H1 (cell line): Measurements from ENCODE around the gene ZMIZ1. TPM values are rescaled to one million over a fixed set of nuclear protein-coding genes. Genes with fewer than 3 reads are reported as not detected.

Experiments used
- CTCF ChIA-PET: fragments of 300-600 bp; sonication (Branson Sonifier 250); formaldehyde crosslinking; loops from one replicate; lab custom pipeline; 2021; ENCODE audit not compliant: partially characterized antibody; lab: Charles Lee
- POLR2A ChIA-PET: fragments of 300-600 bp; sonication (Branson Sonifier 250); formaldehyde crosslinking; loops from one replicate; lab custom pipeline; 2021; ENCODE audit warnings: inconsistent platforms; ENCODE audit not compliant: partially characterized antibody; lab: Charles Lee
- DNase-seq, 2 experiments: peaks; one replicate each; pipeline versions ENCODE4 v3.0.0 to v3.0.0-alpha.2; 2010 to 2022; ENCODE audit warnings: low spot score in 2 of 2, low read depth in 1 of 2, mixed read lengths in 1 of 2
- FAIRE-seq: peaks from 2 replicates; lab custom pipeline; 2011; peaks lifted over from hg19 to GRCh38; lab: Jason Lieb, UNC
- H2AFZ ChIP-seq: 2 replicates; pipeline ENCODE4 v1.8.1; 2012; ENCODE audit warnings: low read length, inconsistent platforms
- H2AK5ac ChIP-seq: 2 replicates; pipeline ENCODE4 v1.6.1; 2013; ENCODE audit warnings: low read depth, low read length
- H2BK120ac ChIP-seq: replicated peaks from 2 replicates; pipeline ENCODE3; 2013; ENCODE audit warnings: low read depth, low read length, inconsistent platforms
- H2BK12ac ChIP-seq: 2 replicates; pipeline ENCODE4 v1.6.1; 2013; ENCODE audit warnings: low read depth, low read length
- H2BK15ac ChIP-seq: 2 replicates; pipeline ENCODE4 v1.6.1; 2013; ENCODE audit warnings: low read length
- H2BK20ac ChIP-seq: 2 replicates; pipeline ENCODE4 v1.6.1; 2013; ENCODE audit warnings: low read length
- H2BK5ac ChIP-seq: 2 replicates; pipeline ENCODE4 v1.6.1; 2013; ENCODE audit warnings: low read depth, low read length
- H3K14ac ChIP-seq: 2 replicates; pipeline ENCODE4 v1.6.1; 2013; ENCODE audit warnings: inconsistent platforms; ENCODE audit not compliant: insufficient read length
- H3K18ac ChIP-seq: 2 replicates; pipeline ENCODE4 v1.6.1; 2013; ENCODE audit warnings: low read length; ENCODE audit errors: extremely low read depth
- H3K23ac ChIP-seq: 2 replicates; pipeline ENCODE4 v1.6.1; 2013; ENCODE audit warnings: inconsistent platforms; ENCODE audit not compliant: insufficient read length
- H3K23me2 ChIP-seq: 2 replicates; pipeline ENCODE4 v1.6.1; 2013; ENCODE audit warnings: low read depth, low read length
- H3K27ac ChIP-seq: 2 replicates; pipeline ENCODE4 v1.6.1; 2011; ENCODE audit warnings: low read depth, low read length, inconsistent platforms
- H3K27me3 ChIP-seq, 4 experiments: replicated peaks in 1 of 4; 1 replicate in 1 of 4; 2 replicates in 3 of 4; pipeline versions ENCODE4 v1.6.1 to v1.8.1; 2011 to 2013; ENCODE audit warnings: low read length in 3 of 4, mild to moderate bottlenecking in 3 of 4, inconsistent platforms in 2 of 4, mixed read lengths in 2 of 4, moderate library complexity in 1 of 4; ENCODE audit not compliant: control insufficient read depth in 3 of 4, insufficient read depth in 3 of 4; ENCODE audit errors: extremely low read depth in 1 of 4
- H3K36me3 ChIP-seq, 4 experiments: 2 replicates each; pipeline versions ENCODE4 v1.6.1 to v1.8.1; 2011 to 2013; ENCODE audit warnings: mild to moderate bottlenecking in 4 of 4, low read length in 3 of 4, moderate library complexity in 2 of 4, control low read depth in 1 of 4, inconsistent platforms in 1 of 4; ENCODE audit not compliant: insufficient read depth in 4 of 4, control insufficient read depth in 2 of 4
- H3K4ac ChIP-seq: replicated peaks from 2 replicates; pipeline ENCODE3; 2013; ENCODE audit warnings: low read length, low read depth, mixed read lengths, inconsistent platforms; ENCODE audit not compliant: insufficient read length
- H3K4me1 ChIP-seq, 4 experiments: replicated peaks in 1 of 4; 1 replicate in 1 of 4; 2 replicates in 3 of 4; pipeline versions ENCODE4 v1.6.1 to v1.8.1; 2011 to 2013; ENCODE audit warnings: low read length in 3 of 4, inconsistent platforms in 2 of 4, mixed read lengths in 1 of 4; ENCODE audit not compliant: insufficient read depth in 4 of 4, control insufficient read depth in 3 of 4
- H3K4me2 ChIP-seq, 2 experiments: 2 replicates each; pipeline versions ENCODE4 v1.6.1 to v1.8.1; 2011 to 2013; ENCODE audit warnings: low read depth in 2 of 2, low read length in 2 of 2, control low read depth in 1 of 2, inconsistent platforms in 1 of 2, mild to moderate bottlenecking in 1 of 2; ENCODE audit not compliant: insufficient read depth in 1 of 2
- H3K4me3 ChIP-seq, 4 experiments: fragments of 200-600, 300-600 bp in 1 of 4; sonication (generic), shearing (Covaris generic), sonication (Bioruptor Twin) in 1 of 4; 2 replicates each; pipeline versions ENCODE4 v1.5.1 to v1.8.1; 2011 to 2016; ENCODE audit warnings: low read length in 4 of 4, low read depth in 3 of 4, control low read depth in 2 of 4, inconsistent platforms in 2 of 4, mild to moderate bottlenecking in 2 of 4, mixed read lengths in 1 of 4, moderate library complexity in 1 of 4; ENCODE audit not compliant: insufficient read depth in 2 of 4; ENCODE audit errors: extremely low read depth in 1 of 4
- H3K56ac ChIP-seq: replicated peaks from 2 replicates; pipeline ENCODE3; 2013; ENCODE audit warnings: low read depth, mild to moderate bottlenecking, mixed read lengths, low read length, inconsistent platforms; ENCODE audit not compliant: insufficient read length
- H3K79me1 ChIP-seq: 2 replicates; pipeline ENCODE4 v1.6.1; 2013; ENCODE audit warnings: low read depth, low read length, control low read depth
- H3K79me2 ChIP-seq, 2 experiments: 2 replicates each; pipeline versions ENCODE4 v1.6.1 to v1.8.1; 2012 to 2013; ENCODE audit warnings: low read length in 2 of 2, mild to moderate bottlenecking in 2 of 2, inconsistent platforms in 1 of 2; ENCODE audit not compliant: insufficient read depth in 2 of 2, control insufficient read depth in 1 of 2
- H3K9ac ChIP-seq, 4 experiments: replicated peaks in 1 of 4; 1 replicate in 1 of 4; 2 replicates in 3 of 4; pipeline versions ENCODE4 v1.6.1 to v1.8.1; 2011 to 2013; ENCODE audit warnings: low read depth in 3 of 4, low read length in 3 of 4, control low read depth in 2 of 4, mild to moderate bottlenecking in 2 of 4, moderate library complexity in 2 of 4, inconsistent platforms in 1 of 4; ENCODE audit errors: extremely low read depth in 1 of 4
- H3K9me3 ChIP-seq, 2 experiments: 2 replicates each; pipeline versions ENCODE4 v1.6.1 to v1.8.1; 2012 to 2013; ENCODE audit warnings: mild to moderate bottlenecking in 2 of 2, moderate library complexity in 2 of 2, control low read depth in 1 of 2, inconsistent platforms in 1 of 2, low read depth in 1 of 2, low read length in 1 of 2, mixed read lengths in 1 of 2; ENCODE audit not compliant: insufficient read depth in 2 of 2
- H4K20me1 ChIP-seq, 2 experiments: replicated peaks in 1 of 2; 2 replicates each; pipeline versions ENCODE3 to v1.8.1; 2011 to 2013; ENCODE audit warnings: inconsistent platforms in 2 of 2, low read length in 2 of 2, mild to moderate bottlenecking in 1 of 2; ENCODE audit not compliant: insufficient read depth in 2 of 2, control insufficient read depth in 1 of 2
- H4K5ac ChIP-seq: 2 replicates; pipeline ENCODE4 v1.6.1; 2013; ENCODE audit warnings: low read length, low read depth, mixed read lengths, inconsistent platforms; ENCODE audit not compliant: insufficient read length
- H4K8ac ChIP-seq: 2 replicates; pipeline ENCODE4 v1.8.0; 2013; ENCODE audit warnings: mild to moderate bottlenecking, moderate library complexity, low read length, inconsistent platforms; ENCODE audit not compliant: insufficient read depth; ENCODE audit errors: extremely low read depth
- H4K91ac ChIP-seq: replicated peaks from 2 replicates; pipeline ENCODE3; 2013; ENCODE audit warnings: low read length, mixed read lengths, inconsistent platforms; ENCODE audit not compliant: insufficient read length
- ASH2L ChIP-seq: fragments of 200-600, 300-600 bp; sonication (generic); IDR thresholded peaks from one replicate; pipeline ENCODE4 v1.7.1; 2017; ENCODE audit warnings: low read length
- BACH1 ChIP-seq: IDR thresholded peaks from 2 replicates; pipeline ENCODE4 v1.6.1; 2012; ENCODE audit warnings: low read length, improper control_type of control experiment
- CBX5 ChIP-seq: fragments of 300-800, 300-1000 bp; sonication (generic); IDR thresholded peaks from 2 replicates; pipeline ENCODE4 v1.7.1; 2016; ENCODE audit warnings: antibody characterized with exemption, low read length, low read depth
- CBX8 ChIP-seq: fragments of 300-800, 300-1000 bp; sonication (generic); IDR thresholded peaks from 2 replicates; pipeline ENCODE4 v1.7.1; 2016; ENCODE audit warnings: low read depth, low read length, borderline replicate concordance
- CREB1 ChIP-seq: IDR thresholded peaks from 2 replicates; pipeline ENCODE4 v1.6.1; 2012; ENCODE audit warnings: inconsistent platforms
- KDM1A ChIP-seq: fragments of 200-600, 300-600 bp; sonication (generic); IDR thresholded peaks from 2 replicates; pipeline ENCODE4 v1.7.1; 2016; ENCODE audit warnings: mild to moderate bottlenecking, low read length, borderline replicate concordance
- NRF1 ChIP-seq: IDR thresholded peaks from 2 replicates; pipeline ENCODE4 v1.6.1; 2011; ENCODE audit warnings: mild to moderate bottlenecking, low read depth, low read length, improper control_type of control experiment
- POLR2A ChIP-seq, 2 experiments: IDR thresholded peaks; 1 replicate in 1 of 2; 2 replicates in 1 of 2; pipeline ENCODE4 v1.6.1; 2011; ENCODE audit warnings: low read depth in 2 of 2, low read length in 2 of 2, mild to moderate bottlenecking in 2 of 2; ENCODE audit errors: control extremely low read depth in 1 of 2
- RXRA ChIP-seq: IDR thresholded peaks from 2 replicates; pipeline ENCODE4 v1.6.1; 2011; ENCODE audit warnings: low read depth, mild to moderate bottlenecking, low read length, moderate library complexity; ENCODE audit not compliant: insufficient read depth
- SRF ChIP-seq: IDR thresholded peaks from 2 replicates; pipeline ENCODE4 v1.6.1; 2011; ENCODE audit warnings: mild to moderate bottlenecking, low read depth, low read length, moderate library complexity
- TAF7 ChIP-seq: optimal IDR thresholded peaks from 2 replicates; pipeline ENCODE3; 2011; ENCODE audit warnings: low read depth, mild to moderate bottlenecking, inconsistent platforms, low read length, moderate library complexity, borderline replicate concordance
- WGBS, 2 experiments: shearing (Covaris generic) in 1 of 2; methylation state at CpG; one replicate each; pipeline versions ENCODE4 v1.1.6 to v1.1.7; 2013 to 2015; ENCODE audit warnings: low lambda C conversion rate in 2 of 2, mixed read lengths in 2 of 2, inconsistent platforms in 1 of 2, low coverage in 1 of 2, missing lambda C conversion rate in 1 of 2; ENCODE audit not compliant: insufficient replicate concordance in 2 of 2, insufficient coverage in 1 of 2, insufficient read length in 1 of 2; ENCODE audit errors: extremely low coverage in 1 of 2, missing lambda C conversion rate in 1 of 2; 5-methylcytosine and 5-hydroxymethylcytosine counted together
- polyA plus RNA-seq, 7 experiments: library from polyadenylated mRNA; depleted of rRNA in 3 of 7; stranded (reverse) in 5 of 7; unstranded in 2 of 7; fragments of >200 nt in 5 of 7; fragments of 200-250 nt in 2 of 7; gene quantifications; 1 replicate in 5 of 7; 2 replicates in 1 of 7; 4 replicates in 1 of 7; pipeline versions ENCODE4 v1.2.1 to v1.2.3, GENCODE V29; 2011 to 2013; ENCODE audit warnings: missing spikeins in 2 of 7, mixed read lengths in 2 of 7
- total RNA-seq: library from RNA; stranded (reverse); fragmentation: NEBNext Ultra II Directional; extraction: Animal tissue kit (Norgen Biotek cat#: 25700); gene quantifications from 2 replicates; pipeline ENCODE4 v1.2.1, GENCODE V29; 2021

ZMIZ1 gene
- total and polyA plus RNA-seq, 2 of the 8 experiments (the other 6 are each of a cell fraction or from before 2014, with no cell fraction given): 8.1 to 28.0 TPM

DNA sequence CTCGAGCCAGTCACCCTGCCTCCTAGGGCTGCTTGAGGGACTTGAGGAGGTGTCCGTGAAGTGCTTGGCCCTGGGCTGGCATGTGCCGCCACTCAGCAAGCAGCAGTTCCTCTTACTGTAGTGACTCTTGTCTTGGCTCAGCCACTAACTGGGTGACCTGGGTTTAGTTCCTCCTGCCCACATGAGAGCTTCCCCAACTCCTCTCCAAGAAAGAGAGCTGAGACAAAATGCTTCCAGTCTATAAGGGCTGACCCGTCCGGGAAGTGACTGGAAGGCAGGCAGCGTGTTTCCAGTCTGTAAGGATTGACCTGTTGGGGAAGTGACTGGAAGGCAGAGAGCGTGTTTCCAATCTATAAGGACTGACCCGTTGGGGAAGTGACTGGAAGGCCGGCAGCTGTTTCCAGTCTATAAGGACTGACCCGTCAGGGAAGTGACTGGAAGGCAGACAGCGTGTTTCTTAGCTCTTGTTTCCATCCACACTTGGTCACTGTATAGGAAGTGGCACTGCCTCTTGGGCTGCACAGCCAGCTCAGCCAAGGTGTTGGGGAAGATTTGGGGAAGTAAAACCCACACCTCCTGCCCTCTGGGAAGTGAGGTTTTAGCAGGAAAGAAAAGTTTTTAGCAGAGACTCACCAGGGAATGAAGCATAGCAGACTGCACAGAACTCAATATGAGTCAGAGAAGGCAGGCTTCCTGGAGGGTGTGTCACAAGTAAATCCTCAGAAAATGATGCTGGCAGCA lies 225.2 kb downstream of the ZMIZ1 start:
- Histone ChIP-seq H3K4me1 (no peaks in the 10 kb centered on the region), H2AFZ (no peak overlapping the region), H3K23me2 (no peaks in the 10 kb centered on the region), H3K4ac (no peak overlapping the region), H3K36me3 (peaks cover 0 to 34% (median 14%) of the 10 kb centered on the region in 4 experiments; a peak in 5 of 8 replicates), H3K9me3 (no peaks in the 10 kb centered on the region), H2BK12ac (no peak overlapping the region), H3K4me2 (no peak overlapping the region), H3K27me3 (no peaks in the 10 kb centered on the region), H3K79me2 (no peaks in the 10 kb centered on the region), H3K23ac (no peak overlapping the region), H2BK5ac (no peak overlapping the region; the same call in 1 of the 2 replicates), H2BK20ac (no peak overlapping the region), H4K5ac (no peak overlapping the region), H3K9ac (no peak overlapping the region), H4K91ac (no peak overlapping the region), H3K79me1 (no peaks in the 10 kb centered on the region), H4K8ac (peak overlapping the region; percentile 37; the same call in 1 of the 2 replicates), H2AK5ac (no peak overlapping the region), H3K56ac (no peak overlapping the region), H3K14ac (no peak overlapping the region), H3K27ac (no peak overlapping the region), H4K20me1 (peaks cover 2 to 5% of the 10 kb centered on the region in 2 experiments), H3K18ac (no peak overlapping the region), H3K4me3 (no peak overlapping the region), H2BK120ac (no peak overlapping the region), H2BK15ac (no peak overlapping the region)
- DNase-seq (no peak), FAIRE-seq (no peak)
- WGBS, 2 experiments: 96% methylated on average over 11 of the region's 11 CpGs; no CpG with 5 or more reads in 1 of the 2 experiments
- ChIA-PET POLR2A (interaction anchor here (1.2 kb wide), 1 partner anchor 51 kb away, joined by 3 read pairs; no protein-coding TSS in a partner anchor), CTCF (interaction anchor here (0.7 to 1.4 kb wide), 8 partner anchors 10 to 1248 kb away, joined by 3 to 5 read pairs (median 3); no protein-coding TSS in a partner anchor)
- TF ChIP-seq RXRA: no peak
- no peak for TF ChIP-seq BACH1
- TF ChIP-seq TAF7: no peak
- no peak for TF ChIP-seq NRF1
- TF ChIP-seq CREB1: no peak
- TF ChIP-seq CBX5: no peak
- no peak for TF ChIP-seq CBX8
- no peak for TF ChIP-seq POLR2A (IDR thresholded peaks at IDR 0.05; ENCODE audit: control extremely low read depth in 1 of 2, low read depth in 2 of 2, low read length in 2 of 2)
- TF ChIP-seq SRF: no peak
- no peak for TF ChIP-seq KDM1A
- TF ChIP-seq ASH2L: no peak
